H1 (cell line): ENCODE data around the gene CCDC89. TPM values are rescaled to one million over a fixed set of nuclear protein-coding genes. Genes with fewer than 3 reads are reported as not detected.

Experiments used
- CTCF ChIA-PET: fragments of 300-600 bp; sonication (Branson Sonifier 250); formaldehyde crosslinking; loops from one replicate; lab custom pipeline; 2021; ENCODE audit not compliant: partially characterized antibody; lab: Charles Lee
- POLR2A ChIA-PET: fragments of 300-600 bp; sonication (Branson Sonifier 250); formaldehyde crosslinking; loops from one replicate; lab custom pipeline; 2021; ENCODE audit warnings: inconsistent platforms; ENCODE audit not compliant: partially characterized antibody; lab: Charles Lee
- DNase-seq, 2 experiments: peaks; one replicate each; pipeline versions ENCODE4 v3.0.0 to v3.0.0-alpha.2; 2010 to 2022; ENCODE audit warnings: low spot score in 2 of 2, low read depth in 1 of 2, mixed read lengths in 1 of 2
- FAIRE-seq: peaks from 2 replicates; lab custom pipeline; 2011; peaks lifted over from hg19 to GRCh38; lab: Jason Lieb, UNC
- H2AFZ ChIP-seq: 2 replicates; pipeline ENCODE4 v1.8.1; 2012; ENCODE audit warnings: low read length, inconsistent platforms
- H2AK5ac ChIP-seq: 2 replicates; pipeline ENCODE4 v1.6.1; 2013; ENCODE audit warnings: low read depth, low read length
- H2BK120ac ChIP-seq: replicated peaks from 2 replicates; pipeline ENCODE3; 2013; ENCODE audit warnings: low read depth, low read length, inconsistent platforms
- H2BK12ac ChIP-seq: 2 replicates; pipeline ENCODE4 v1.6.1; 2013; ENCODE audit warnings: low read depth, low read length
- H2BK15ac ChIP-seq: 2 replicates; pipeline ENCODE4 v1.6.1; 2013; ENCODE audit warnings: low read length
- H2BK20ac ChIP-seq: 2 replicates; pipeline ENCODE4 v1.6.1; 2013; ENCODE audit warnings: low read length
- H2BK5ac ChIP-seq: 2 replicates; pipeline ENCODE4 v1.6.1; 2013; ENCODE audit warnings: low read depth, low read length
- H3K14ac ChIP-seq: 2 replicates; pipeline ENCODE4 v1.6.1; 2013; ENCODE audit warnings: inconsistent platforms; ENCODE audit not compliant: insufficient read length
- H3K18ac ChIP-seq: 2 replicates; pipeline ENCODE4 v1.6.1; 2013; ENCODE audit warnings: low read length; ENCODE audit errors: extremely low read depth
- H3K23ac ChIP-seq: 2 replicates; pipeline ENCODE4 v1.6.1; 2013; ENCODE audit warnings: inconsistent platforms; ENCODE audit not compliant: insufficient read length
- H3K23me2 ChIP-seq: 2 replicates; pipeline ENCODE4 v1.6.1; 2013; ENCODE audit warnings: low read depth, low read length
- H3K27ac ChIP-seq: 2 replicates; pipeline ENCODE4 v1.6.1; 2011; ENCODE audit warnings: low read depth, low read length, inconsistent platforms
- H3K27me3 ChIP-seq, 4 experiments: replicated peaks in 1 of 4; 1 replicate in 1 of 4; 2 replicates in 3 of 4; pipeline versions ENCODE4 v1.6.1 to v1.8.1; 2011 to 2013; ENCODE audit warnings: low read length in 3 of 4, mild to moderate bottlenecking in 3 of 4, inconsistent platforms in 2 of 4, mixed read lengths in 2 of 4, moderate library complexity in 1 of 4; ENCODE audit not compliant: control insufficient read depth in 3 of 4, insufficient read depth in 3 of 4; ENCODE audit errors: extremely low read depth in 1 of 4
- H3K36me3 ChIP-seq, 4 experiments: 2 replicates each; pipeline versions ENCODE4 v1.6.1 to v1.8.1; 2011 to 2013; ENCODE audit warnings: mild to moderate bottlenecking in 4 of 4, low read length in 3 of 4, moderate library complexity in 2 of 4, control low read depth in 1 of 4, inconsistent platforms in 1 of 4; ENCODE audit not compliant: insufficient read depth in 4 of 4, control insufficient read depth in 2 of 4
- H3K4ac ChIP-seq: replicated peaks from 2 replicates; pipeline ENCODE3; 2013; ENCODE audit warnings: low read length, low read depth, mixed read lengths, inconsistent platforms; ENCODE audit not compliant: insufficient read length
- H3K4me1 ChIP-seq, 4 experiments: replicated peaks in 1 of 4; 1 replicate in 1 of 4; 2 replicates in 3 of 4; pipeline versions ENCODE4 v1.6.1 to v1.8.1; 2011 to 2013; ENCODE audit warnings: low read length in 3 of 4, inconsistent platforms in 2 of 4, mixed read lengths in 1 of 4; ENCODE audit not compliant: insufficient read depth in 4 of 4, control insufficient read depth in 3 of 4
- H3K4me2 ChIP-seq, 2 experiments: 2 replicates each; pipeline versions ENCODE4 v1.6.1 to v1.8.1; 2011 to 2013; ENCODE audit warnings: low read depth in 2 of 2, low read length in 2 of 2, control low read depth in 1 of 2, inconsistent platforms in 1 of 2, mild to moderate bottlenecking in 1 of 2; ENCODE audit not compliant: insufficient read depth in 1 of 2
- H3K4me3 ChIP-seq, 4 experiments: fragments of 200-600, 300-600 bp in 1 of 4; sonication (generic), shearing (Covaris generic), sonication (Bioruptor Twin) in 1 of 4; 2 replicates each; pipeline versions ENCODE4 v1.5.1 to v1.8.1; 2011 to 2016; ENCODE audit warnings: low read length in 4 of 4, low read depth in 3 of 4, control low read depth in 2 of 4, inconsistent platforms in 2 of 4, mild to moderate bottlenecking in 2 of 4, mixed read lengths in 1 of 4, moderate library complexity in 1 of 4; ENCODE audit not compliant: insufficient read depth in 2 of 4; ENCODE audit errors: extremely low read depth in 1 of 4
- H3K56ac ChIP-seq: replicated peaks from 2 replicates; pipeline ENCODE3; 2013; ENCODE audit warnings: low read depth, mild to moderate bottlenecking, mixed read lengths, low read length, inconsistent platforms; ENCODE audit not compliant: insufficient read length
- H3K79me1 ChIP-seq: 2 replicates; pipeline ENCODE4 v1.6.1; 2013; ENCODE audit warnings: low read depth, low read length, control low read depth
- H3K79me2 ChIP-seq, 2 experiments: 2 replicates each; pipeline versions ENCODE4 v1.6.1 to v1.8.1; 2012 to 2013; ENCODE audit warnings: low read length in 2 of 2, mild to moderate bottlenecking in 2 of 2, inconsistent platforms in 1 of 2; ENCODE audit not compliant: insufficient read depth in 2 of 2, control insufficient read depth in 1 of 2
- H3K9ac ChIP-seq, 4 experiments: replicated peaks in 1 of 4; 1 replicate in 1 of 4; 2 replicates in 3 of 4; pipeline versions ENCODE4 v1.6.1 to v1.8.1; 2011 to 2013; ENCODE audit warnings: low read depth in 3 of 4, low read length in 3 of 4, control low read depth in 2 of 4, mild to moderate bottlenecking in 2 of 4, moderate library complexity in 2 of 4, inconsistent platforms in 1 of 4; ENCODE audit errors: extremely low read depth in 1 of 4
- H3K9me3 ChIP-seq, 2 experiments: 2 replicates each; pipeline versions ENCODE4 v1.6.1 to v1.8.1; 2012 to 2013; ENCODE audit warnings: mild to moderate bottlenecking in 2 of 2, moderate library complexity in 2 of 2, control low read depth in 1 of 2, inconsistent platforms in 1 of 2, low read depth in 1 of 2, low read length in 1 of 2, mixed read lengths in 1 of 2; ENCODE audit not compliant: insufficient read depth in 2 of 2
- H4K20me1 ChIP-seq, 2 experiments: replicated peaks in 1 of 2; 2 replicates each; pipeline versions ENCODE3 to v1.8.1; 2011 to 2013; ENCODE audit warnings: inconsistent platforms in 2 of 2, low read length in 2 of 2, mild to moderate bottlenecking in 1 of 2; ENCODE audit not compliant: insufficient read depth in 2 of 2, control insufficient read depth in 1 of 2
- H4K5ac ChIP-seq: 2 replicates; pipeline ENCODE4 v1.6.1; 2013; ENCODE audit warnings: low read length, low read depth, mixed read lengths, inconsistent platforms; ENCODE audit not compliant: insufficient read length
- H4K8ac ChIP-seq: 2 replicates; pipeline ENCODE4 v1.8.0; 2013; ENCODE audit warnings: mild to moderate bottlenecking, moderate library complexity, low read length, inconsistent platforms; ENCODE audit not compliant: insufficient read depth; ENCODE audit errors: extremely low read depth
- H4K91ac ChIP-seq: replicated peaks from 2 replicates; pipeline ENCODE3; 2013; ENCODE audit warnings: low read length, mixed read lengths, inconsistent platforms; ENCODE audit not compliant: insufficient read length
- TAF7 ChIP-seq: optimal IDR thresholded peaks from 2 replicates; pipeline ENCODE3; 2011; ENCODE audit warnings: low read depth, mild to moderate bottlenecking, inconsistent platforms, low read length, moderate library complexity, borderline replicate concordance
- TEAD4 ChIP-seq: IDR thresholded peaks from 2 replicates; pipeline ENCODE4 v1.6.1; 2012; ENCODE audit warnings: low read depth, low read length, inconsistent platforms, mixed read lengths
- polyA plus RNA-seq, 7 experiments: library from polyadenylated mRNA; depleted of rRNA in 3 of 7; stranded (reverse) in 5 of 7; unstranded in 2 of 7; fragments of >200 nt in 5 of 7; fragments of 200-250 nt in 2 of 7; gene quantifications; 1 replicate in 5 of 7; 2 replicates in 1 of 7; 4 replicates in 1 of 7; pipeline versions ENCODE4 v1.2.1 to v1.2.3, GENCODE V29; 2011 to 2013; ENCODE audit warnings: missing spikeins in 2 of 7, mixed read lengths in 2 of 7
- total RNA-seq: library from RNA; stranded (reverse); fragmentation: NEBNext Ultra II Directional; extraction: Animal tissue kit (Norgen Biotek cat#: 25700); gene quantifications from 2 replicates; pipeline ENCODE4 v1.2.1, GENCODE V29; 2021
- TF ChIP-seq, protein P1 (sequence below): IDR thresholded peaks from 2 replicates; pipeline ENCODE4 v1.6.1; 2012; ENCODE audit warnings: inconsistent platforms

The CCDC89 gene
- total and polyA plus RNA-seq, 2 of the 8 experiments (the other 6 are each of a cell fraction or from before 2014, with no cell fraction given): not detected

DNA sequence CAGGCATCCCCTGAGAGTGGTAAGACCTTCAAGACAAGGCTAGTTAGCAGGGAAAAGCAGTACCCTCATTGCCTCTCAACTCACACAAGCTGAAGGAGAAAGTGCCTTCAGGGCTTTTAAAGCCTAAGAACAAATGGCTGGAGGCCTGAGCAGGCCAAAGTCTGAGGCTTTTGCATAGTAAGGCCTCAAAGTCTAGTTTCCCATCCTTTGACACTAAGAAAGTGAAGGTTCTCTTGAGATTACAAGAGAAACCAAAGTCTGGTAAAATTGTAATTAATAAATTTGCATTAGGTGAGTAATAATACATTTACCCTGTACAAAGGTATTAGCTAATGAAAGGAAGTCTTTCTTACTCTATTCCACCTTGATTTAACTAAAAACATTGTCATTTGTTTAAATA, 47.0 kb upstream of the CCDC89 start:
- Histone ChIP-seq H2AFZ (no peak overlapping the region), H3K79me1 (no peaks in the 10 kb centered on the region), H3K56ac (no peak overlapping the region), H3K36me3 (no peaks in the 10 kb centered on the region), H4K20me1 (no peaks in the 10 kb centered on the region), H3K4me1 (no peaks in the 10 kb centered on the region), H4K91ac (no peak overlapping the region), H3K9ac (no peak overlapping the region), H2AK5ac (no peak overlapping the region), H2BK5ac (no peak overlapping the region), H3K27ac (no peak overlapping the region), H3K4me3 (no peak overlapping the region), H3K27me3 (no peaks in the 10 kb centered on the region), H3K18ac (no peak overlapping the region), H3K79me2 (no peaks in the 10 kb centered on the region), H2BK12ac (no peak overlapping the region), H2BK20ac (no peak overlapping the region), H3K9me3 (no peaks in the 10 kb centered on the region; a peak in 1 of 4 replicates), H2BK15ac (no peak overlapping the region), H3K23me2 (no peaks in the 10 kb centered on the region), H4K8ac (no peak overlapping the region), H4K5ac (no peak overlapping the region), H2BK120ac (no peak overlapping the region), H3K4me2 (no peak overlapping the region), H3K14ac (no peak overlapping the region), H3K23ac (no peak overlapping the region), H3K4ac (no peak overlapping the region)
- ChIA-PET POLR2A (no interaction called here), CTCF (interaction anchor here (0.8 kb wide), 1 partner anchor 38 kb away, joined by 4 read pairs; no protein-coding TSS in a partner anchor)
- DNase-seq (no peak), FAIRE-seq (no peak)
- no peak for TF ChIP-seq TAF7
- no peak for TF ChIP-seq TEAD4
- TF ChIP-seq, protein P1, sequence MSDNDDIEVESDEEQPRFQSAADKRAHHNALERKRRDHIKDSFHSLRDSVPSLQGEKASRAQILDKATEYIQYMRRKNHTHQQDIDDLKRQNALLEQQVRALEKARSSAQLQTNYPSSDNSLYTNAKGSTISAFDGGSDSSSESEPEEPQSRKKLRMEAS: no peak
